Measurements from ENCODE around the gene SNCA.

The SNCA gene

GRCh38 chr4:89753601-89754066 is 83.3 kb downstream of the SNCA start:
- DNase-seq (ENCODE audit: low spot score) = peak; percentile 66

DNA sequence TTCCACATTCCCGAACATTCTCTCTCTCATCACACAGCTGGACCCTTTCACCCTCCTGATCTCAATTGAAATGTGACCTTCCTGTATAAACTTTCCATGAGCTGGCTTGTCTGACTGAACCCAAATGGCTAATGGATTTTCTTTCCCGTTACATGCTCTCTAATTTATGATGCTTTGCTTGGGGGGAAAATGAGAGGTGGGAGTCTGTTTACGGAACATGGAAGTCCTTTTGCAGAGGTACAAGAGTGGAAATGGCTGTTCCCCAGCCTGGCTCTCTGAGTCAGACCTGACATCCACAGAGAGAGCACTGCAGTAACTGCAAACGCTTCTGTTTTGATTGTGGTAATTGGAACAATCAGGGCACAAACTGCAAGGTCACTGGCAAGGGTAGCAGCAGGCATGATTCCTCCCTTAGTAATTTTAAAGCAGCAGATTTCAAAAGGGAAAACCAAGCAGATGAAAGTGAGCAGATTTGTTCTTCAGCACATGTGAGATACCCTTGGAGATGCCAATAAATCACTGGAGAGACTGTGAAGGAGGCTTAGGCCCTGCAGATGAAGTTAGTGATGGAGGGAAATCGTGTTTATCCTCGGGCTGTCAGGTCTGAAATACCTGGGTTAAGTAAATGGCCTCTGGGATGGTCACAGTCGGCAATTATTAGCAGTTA is 83.9 kb downstream of the SNCA start:
- DNase-seq (ENCODE audit: low spot score) = no peak

- DNase-seq (ENCODE audit: low spot score) = no peak
These were observed 85.5 kb downstream of the SNCA start for GRCh38 chr4:89751416-89751815.

- no peak for DNase-seq (ENCODE audit: low spot score)
These were observed 90.6 kb downstream of the SNCA start for GRCh38 chr4:89746377-89746776.

DNA sequence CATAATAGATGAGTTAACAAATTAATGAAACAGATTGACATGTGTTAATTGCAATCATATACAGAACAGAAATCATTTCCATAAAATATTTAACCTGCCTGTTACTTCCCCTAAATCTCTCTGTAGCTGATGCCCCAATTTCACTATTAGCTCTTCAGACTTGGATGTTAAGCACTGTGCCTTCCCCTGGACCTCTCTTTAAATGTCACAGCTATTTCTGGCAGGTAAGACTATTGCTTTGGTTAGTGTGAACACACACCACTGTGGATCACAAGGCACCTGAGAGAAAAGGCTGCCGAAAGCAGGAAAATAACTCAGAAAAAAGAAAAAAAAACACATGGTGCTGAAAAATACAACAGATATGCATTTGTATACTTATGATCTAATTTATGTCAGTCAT is 91.3 kb downstream of the SNCA start:
- no peak for DNase-seq (ENCODE audit: low spot score)

DNA sequence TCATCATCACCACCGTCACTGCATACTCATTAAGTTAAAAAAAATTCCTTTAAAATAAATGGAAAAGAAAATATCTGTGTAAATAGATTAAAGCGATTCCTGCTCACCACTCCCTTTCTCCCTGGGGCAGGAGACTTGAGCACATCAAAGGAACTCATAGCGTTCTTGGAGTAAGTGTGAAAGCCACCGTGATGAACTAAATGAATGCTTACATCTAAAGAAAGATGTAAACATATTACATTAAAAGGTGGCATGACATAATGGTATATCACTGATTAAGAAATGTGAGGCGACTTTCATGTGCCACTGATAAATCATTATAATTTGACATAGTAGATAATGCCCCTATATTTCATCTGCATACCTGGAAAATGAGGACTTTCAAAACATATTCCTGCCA is 92.0 kb downstream of the SNCA start:
- no peak for DNase-seq (ENCODE audit: low spot score)

- no peak for DNase-seq (ENCODE audit: low spot score)
These were observed 95.2 kb downstream of the SNCA start for GRCh38 chr4:89741768-89742167.

DNA sequence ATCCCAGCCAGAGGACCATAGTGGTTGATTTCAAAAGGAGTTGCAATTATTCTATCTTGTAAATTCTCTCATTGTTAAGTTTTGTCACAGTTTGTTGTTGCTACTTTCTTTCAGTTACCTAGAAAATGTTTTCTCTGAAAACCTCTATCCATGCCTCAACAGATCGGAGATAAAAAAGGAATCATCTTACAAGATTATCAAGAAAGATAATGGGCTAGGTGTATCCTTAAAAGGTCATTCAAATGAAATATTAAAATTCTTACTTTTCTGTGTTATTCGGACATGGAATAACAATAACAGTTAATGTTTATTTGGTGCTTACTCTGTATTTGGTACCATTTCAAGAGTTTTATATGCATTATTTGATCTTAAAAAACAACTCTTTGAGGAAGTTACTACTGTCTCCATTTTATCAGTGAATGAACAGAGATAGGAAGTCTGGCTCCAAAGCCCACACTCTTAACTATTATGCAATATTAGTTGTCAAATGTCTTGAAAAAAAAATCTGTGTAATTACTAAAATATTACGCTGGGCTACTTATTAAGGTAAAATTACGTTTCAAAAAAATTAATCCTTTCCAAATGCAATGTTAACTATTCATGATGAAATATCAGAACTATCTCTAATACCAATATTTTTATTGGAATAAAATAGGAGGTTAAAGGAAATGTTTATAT is 97.5 kb downstream of the SNCA start:
- DNase-seq (ENCODE audit: low spot score) = no peak

DNA sequence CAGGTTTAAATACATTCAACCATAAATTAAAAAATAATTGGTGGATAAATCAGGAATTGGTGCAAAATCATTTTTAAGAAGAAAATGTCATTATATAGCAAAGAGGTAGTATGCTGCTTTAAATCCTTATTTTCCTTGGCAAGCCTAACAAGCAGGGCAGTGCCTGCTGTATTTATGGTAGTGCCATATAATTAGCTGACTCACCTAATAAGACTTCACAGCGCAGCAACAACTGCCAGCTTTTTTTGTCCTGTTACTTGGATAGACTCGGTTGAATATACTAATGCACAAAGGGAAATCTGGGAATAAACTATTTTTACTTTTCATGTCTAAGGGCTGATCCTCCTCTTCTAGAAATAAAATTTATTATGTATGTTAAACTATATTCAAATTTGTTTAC is 99.1 kb downstream of the SNCA start:
- DNase-seq (ENCODE audit: low spot score) = peak; percentile 44

GRCh38 chr4:89733946-89734345 is 103.0 kb downstream of the SNCA start:
- DNase-seq (ENCODE audit: low spot score) = no peak

DNA sequence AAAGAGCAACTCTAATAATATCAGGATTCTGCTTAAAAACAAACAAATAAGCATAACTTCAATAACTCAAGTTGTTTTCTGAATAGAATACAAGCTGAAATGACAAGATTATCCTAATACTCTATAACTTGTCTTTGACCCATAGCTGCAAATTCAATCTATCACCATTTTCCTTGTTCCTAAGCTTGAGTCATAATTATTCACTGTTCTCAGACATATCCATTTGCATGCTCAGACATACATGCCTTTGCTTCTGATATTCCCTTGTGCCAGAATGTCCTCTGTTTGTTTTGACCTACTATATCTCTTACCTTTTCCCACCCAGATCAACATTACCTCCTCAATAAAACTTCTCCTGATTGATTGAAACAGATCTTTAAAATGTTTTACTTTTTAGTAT is 109.7 kb downstream of the SNCA start:
- no peak for DNase-seq (ENCODE audit: low spot score)

DNA sequence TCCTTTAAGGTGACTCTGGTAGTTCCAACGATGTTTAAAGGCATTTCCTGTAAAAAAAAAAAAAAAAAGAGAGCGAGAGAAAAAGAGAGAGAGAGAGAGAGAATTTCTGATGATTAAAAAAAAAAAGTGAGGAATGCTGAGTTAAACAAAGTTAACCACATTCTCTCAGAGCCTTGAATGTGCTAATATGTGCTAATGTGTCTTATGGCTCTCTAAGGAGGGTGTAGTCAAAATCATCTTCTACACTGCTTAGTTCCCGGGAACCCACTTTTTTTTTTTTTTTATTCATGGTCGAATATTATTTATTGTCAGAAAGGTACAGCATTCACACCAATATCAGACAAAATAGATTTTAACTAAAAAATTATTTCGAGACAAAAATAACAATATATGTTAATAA is 111.7 kb downstream of the SNCA start:
- no peak for DNase-seq (ENCODE audit: low spot score)

DNA sequence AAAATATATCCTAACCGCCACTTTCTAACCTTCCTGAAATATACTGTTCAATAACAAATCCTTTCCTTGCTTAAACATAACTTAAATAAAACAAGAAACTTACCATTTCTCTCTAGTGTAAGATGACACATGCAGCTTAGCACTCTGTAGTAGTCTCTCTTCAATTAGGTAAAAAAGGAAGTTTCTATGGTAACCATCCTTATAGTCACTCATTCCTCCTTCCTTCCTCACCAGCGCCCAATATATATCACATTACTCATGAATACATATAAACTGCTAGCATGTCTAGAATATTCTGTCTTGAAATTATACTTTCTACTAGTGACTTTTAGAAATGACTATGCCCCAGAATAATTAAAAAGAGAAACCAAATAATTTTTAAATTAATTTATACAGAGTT is 112.2 kb downstream of the SNCA start:
- no peak for DNase-seq (ENCODE audit: low spot score)

- DNase-seq (ENCODE audit: low spot score) = no peak
These were observed 113.9 kb downstream of the SNCA start for GRCh38 chr4:89723096-89723495.

DNA sequence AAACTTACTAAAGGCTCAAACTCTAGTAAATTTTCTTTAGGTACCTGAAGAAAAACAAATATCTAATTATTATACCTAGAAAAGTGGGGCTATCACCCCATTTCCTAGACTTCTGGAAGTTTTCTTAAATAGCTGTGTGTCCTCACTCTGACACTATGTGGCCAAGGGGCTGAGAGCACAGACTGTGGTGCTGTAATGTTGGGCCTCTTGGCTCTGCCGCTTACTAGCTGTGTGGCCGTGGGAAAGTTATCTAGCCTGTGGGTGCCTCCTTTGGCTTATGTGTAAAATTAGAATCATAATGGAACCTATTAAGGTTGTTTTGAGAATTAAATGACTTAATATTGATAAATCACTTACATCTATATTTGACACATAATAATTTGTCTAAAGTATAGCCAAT is 114.4 kb downstream of the SNCA start:
- DNase-seq (ENCODE audit: low spot score) = no peak

- no peak for DNase-seq (ENCODE audit: low spot score)
These were observed 116.0 kb downstream of the SNCA start for GRCh38 chr4:89720981-89721380.

DNA sequence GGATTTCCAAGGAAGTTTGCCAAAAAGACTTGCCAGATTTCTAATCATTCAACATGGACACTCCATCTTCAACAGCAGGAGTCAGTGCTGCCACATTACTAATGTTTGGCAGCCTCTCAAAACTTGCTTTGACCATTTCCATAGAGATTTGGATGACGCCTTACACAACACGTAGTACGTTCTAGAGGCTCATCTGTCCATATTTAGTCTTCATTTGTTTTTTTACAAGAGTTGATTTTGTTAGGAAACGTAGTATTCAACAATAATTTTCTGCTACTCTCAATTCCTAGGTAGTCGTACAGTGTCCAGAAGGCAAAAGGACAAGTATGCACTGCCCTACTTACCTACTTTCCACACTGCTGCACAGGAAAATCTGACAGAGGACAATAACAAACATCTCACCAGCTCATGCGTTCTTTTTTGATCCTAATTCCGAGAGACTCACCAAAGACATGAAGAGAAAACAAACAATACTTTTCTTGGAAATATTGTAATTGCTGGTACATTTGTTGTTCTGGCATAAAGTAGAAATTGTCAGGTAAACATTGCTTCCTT is 117.3 kb downstream of the SNCA start:
- DNase-seq (ENCODE audit: low spot score) = no peak

DNA sequence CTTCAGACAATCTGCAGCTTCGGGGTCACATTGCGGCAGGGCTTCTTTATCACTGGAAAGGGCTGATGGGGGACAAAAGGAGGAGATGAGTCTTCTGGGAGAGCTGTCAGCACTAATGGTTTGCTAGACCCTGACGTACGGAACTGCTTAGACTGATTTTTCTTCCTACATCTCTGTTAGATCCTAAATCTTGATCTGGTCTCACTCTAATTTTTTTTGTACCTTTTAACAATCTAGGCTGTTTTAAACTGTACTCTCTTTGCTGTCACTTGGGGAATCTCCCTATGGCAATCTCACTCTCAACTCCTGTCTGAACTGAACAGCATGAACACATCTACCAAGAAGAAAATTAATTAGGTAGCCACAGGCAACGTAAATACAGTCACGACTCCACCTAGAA is 120.1 kb downstream of the SNCA start:
- DNase-seq (ENCODE audit: low spot score) = no peak

DNA sequence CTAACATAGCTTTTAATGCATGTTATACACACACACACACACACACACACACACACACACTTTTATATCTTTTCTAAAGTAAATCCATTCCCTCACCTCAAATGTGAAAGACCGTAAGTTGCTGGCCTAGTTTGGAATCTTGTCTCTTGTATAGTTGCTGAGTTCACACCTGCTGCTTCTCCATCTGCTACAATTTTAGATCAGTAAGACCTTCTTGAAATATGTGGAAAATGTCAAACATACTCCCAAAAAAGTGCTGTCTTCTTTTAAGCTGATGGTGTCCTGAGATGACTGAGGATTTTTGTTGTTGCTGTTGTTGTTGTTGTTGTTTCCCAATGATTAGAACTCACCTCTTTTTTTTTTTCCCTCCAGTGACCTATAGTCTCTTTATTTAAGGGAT is 121.3 kb downstream of the SNCA start:
- no peak for DNase-seq (ENCODE audit: low spot score)

DNA sequence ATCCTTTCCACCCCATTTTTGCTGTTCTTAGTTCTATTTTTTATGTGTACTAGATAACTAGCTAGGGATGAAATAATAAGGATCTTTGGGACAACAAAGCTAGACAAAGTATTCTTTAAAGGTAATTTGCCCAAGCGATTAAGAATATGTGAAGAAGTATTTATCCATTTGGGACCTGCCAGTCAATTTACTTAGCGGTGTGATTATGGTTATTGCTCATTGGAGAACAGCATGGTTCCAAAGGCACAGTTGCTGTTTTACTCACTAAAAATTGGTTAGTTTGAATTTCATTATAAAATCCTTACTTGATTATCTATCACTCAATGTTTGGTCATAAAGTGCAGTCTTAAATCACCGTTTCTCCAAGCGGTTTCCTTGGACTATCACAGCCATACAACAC is 124.1 kb downstream of the SNCA start:
- no peak for DNase-seq (ENCODE audit: low spot score)

DNA sequence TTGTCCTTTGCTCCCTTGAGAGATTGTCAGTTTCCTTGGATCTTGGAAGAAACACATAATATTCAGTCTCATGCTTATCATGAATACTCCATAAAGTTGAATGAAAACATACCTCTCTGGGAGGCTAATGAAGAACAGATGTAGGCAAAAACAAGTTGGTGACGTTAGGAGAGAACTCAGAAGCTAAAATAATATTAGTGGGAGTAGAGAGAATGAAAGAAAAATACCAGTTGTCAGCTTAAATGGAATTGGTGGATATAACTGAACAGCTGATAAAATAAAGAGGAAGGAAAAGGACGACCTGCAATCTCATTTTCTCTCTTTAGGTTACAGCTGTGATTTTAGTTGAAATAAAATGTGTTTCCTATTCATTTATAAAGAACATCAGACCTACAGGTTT is 124.8 kb downstream of the SNCA start:
- no peak for DNase-seq (ENCODE audit: low spot score)

DNA sequence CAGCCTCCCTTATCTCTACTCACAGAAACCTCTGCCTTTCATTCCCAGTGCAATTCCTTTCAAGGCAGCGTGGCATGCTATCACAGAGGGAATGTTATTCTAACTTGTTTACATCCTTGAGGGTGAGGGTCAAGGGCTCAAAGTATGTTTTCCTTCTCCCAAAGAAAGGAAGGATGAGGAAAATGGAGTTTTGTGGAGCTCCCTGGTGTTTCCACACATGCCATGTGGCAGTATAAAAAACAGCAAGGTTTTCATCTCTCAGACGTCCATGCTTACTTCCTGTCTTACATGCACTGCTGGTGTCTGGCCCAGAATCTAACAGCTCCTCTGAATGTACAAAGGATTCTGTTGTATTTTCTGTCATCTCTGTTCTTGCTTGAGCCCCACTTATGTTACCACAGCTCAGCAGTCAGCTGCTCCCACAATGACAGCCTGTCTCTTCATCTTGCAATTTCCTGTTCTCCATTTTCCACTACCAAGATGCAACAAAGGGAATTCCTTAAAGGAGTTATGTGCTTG is 128.0 kb downstream of the SNCA start:
- DNase-seq (ENCODE audit: low spot score) = no peak

DNA sequence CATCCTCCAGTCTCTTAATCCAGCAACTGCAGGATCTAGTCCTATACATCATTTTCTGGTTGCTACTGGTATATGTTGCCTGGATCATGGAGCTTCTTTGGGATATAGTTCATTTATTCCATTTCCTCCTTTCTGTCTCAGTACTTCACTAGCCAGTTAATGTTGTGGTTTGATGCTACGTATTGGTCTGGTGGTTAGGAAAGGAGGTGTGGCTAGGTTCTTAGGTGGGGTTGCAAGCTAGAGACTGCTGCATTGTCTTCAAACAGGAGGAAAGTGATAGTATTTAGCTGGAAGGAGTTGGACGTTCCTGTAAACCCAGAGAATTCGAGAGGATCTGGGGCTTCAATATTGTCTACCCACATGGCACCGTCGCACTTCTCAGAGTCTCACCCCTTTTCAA is 129.5 kb downstream of the SNCA start:
- DNase-seq (ENCODE audit: low spot score) = no peak
